ENCODE data around the gene CACNA1S. TPM values are rescaled to one million over a fixed set of nuclear protein-coding genes. Genes with fewer than 3 reads are reported as not detected.

Gene CACNA1S
- total RNA-seq, 1 experiment from 2014 or later = not detected

DNA sequence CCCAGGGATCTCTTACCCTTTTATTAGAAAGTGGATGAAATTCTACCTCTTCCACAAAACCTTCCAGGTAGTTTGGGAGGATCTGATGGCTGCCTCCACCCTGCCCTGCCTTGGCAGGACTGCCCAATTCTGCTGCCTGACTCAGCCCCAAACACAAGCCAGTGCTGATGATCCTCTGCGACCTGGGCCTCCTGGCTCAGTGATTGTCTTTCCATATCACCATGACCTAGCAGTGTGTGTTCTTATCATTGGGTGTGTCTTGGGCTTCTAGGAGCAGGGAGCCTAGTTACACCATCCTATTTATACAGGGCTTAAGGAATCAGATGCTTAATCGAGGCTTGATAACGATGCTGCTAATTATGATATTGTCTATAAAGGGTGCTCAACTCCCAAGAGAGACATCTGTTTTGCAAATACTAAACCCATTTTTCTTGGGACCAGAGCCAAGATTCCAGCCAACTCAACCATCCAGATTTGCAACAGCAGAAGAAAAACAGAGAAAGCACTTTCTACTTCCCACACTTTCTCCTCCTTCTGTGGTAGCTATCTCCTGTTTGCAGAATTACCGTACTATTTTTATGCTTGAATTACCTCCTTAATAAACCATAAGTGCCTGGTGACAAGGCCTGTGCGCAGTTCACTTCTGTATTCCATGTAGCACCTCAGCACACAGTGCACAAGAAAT, 52.2 kb downstream of the CACNA1S start:
- Histone ChIP-seq H3K4me1 (ENCODE audit: insufficient read depth, low read length) (peaks cover 5% of the 10 kb centered on the region; the same call in 1 of the 2 replicates), H3K23ac (ENCODE audit: insufficient read length, low read depth, low read length) (no peak overlapping the region), H3K23me2 (ENCODE audit: insufficient read length, low read depth, low read length, poor library complexity, severe bottlenecking) (no peaks in the 10 kb centered on the region), H3K27ac (ENCODE audit: insufficient read length, low read depth, low read length) (no peak overlapping the region), H3K14ac (ENCODE audit: insufficient read depth, low read length) (no peak overlapping the region), H2BK5ac (ENCODE audit: insufficient read length, low read length) (no peak overlapping the region), H3K9ac (ENCODE audit: extremely low read depth, insufficient read length, low read length) (no peak overlapping the region), H2BK120ac (ENCODE audit: low read depth, low read length, poor library complexity, severe bottlenecking) (no peak overlapping the region), H4K91ac (ENCODE audit: insufficient read length, low read depth, low read length) (no peak overlapping the region), H3K56ac (ENCODE audit: insufficient read length, low read depth, low read length) (no peak overlapping the region), H2BK20ac (ENCODE audit: low read depth, low read length, poor library complexity, severe bottlenecking) (no peak overlapping the region), H2AFZ (ENCODE audit: low read length) (no peak overlapping the region), H3K4me2 (ENCODE audit: insufficient read depth, insufficient read length, low read length) (no peak overlapping the region), H4K5ac (ENCODE audit: insufficient read length, low read depth, low read length) (no peak overlapping the region), H3K27me3 (ENCODE audit: insufficient read depth, low read length) (no peaks in the 10 kb centered on the region), H2BK12ac (ENCODE audit: insufficient read length, low read depth, low read length) (no peak overlapping the region), H3K79me1 (ENCODE audit: insufficient read depth, low read depth, low read length, poor library complexity, severe bottlenecking) (no peaks in the 10 kb centered on the region), H3T11ph (ENCODE audit: low read length) (no peak overlapping the region), H3K79me2 (ENCODE audit: insufficient read depth, low read length) (no peaks in the 10 kb centered on the region), H3K18ac (ENCODE audit: insufficient read length, low read depth, low read length) (no peak overlapping the region), H3K9me3 (ENCODE audit: control insufficient read depth, low read depth, low read length) (no peaks in the 10 kb centered on the region), H3K4ac (ENCODE audit: low read depth, low read length) (no peak overlapping the region), H2AK5ac (ENCODE audit: insufficient read length, low read length) (no peak overlapping the region), H2BK15ac (ENCODE audit: low read depth, low read length) (no peak overlapping the region), H4K20me1 (ENCODE audit: control insufficient read depth, insufficient read depth, insufficient read length) (no peaks in the 10 kb centered on the region), H4K8ac (replicated peaks; ENCODE audit: insufficient read length, low read depth, low read length) (no peak overlapping the region)
- peaks cover 7% of the 10 kb centered on the region for H3K27me3 Mint-ChIP-seq (ENCODE audit: low read depth)
- TF ChIP-seq, protein P1, sequence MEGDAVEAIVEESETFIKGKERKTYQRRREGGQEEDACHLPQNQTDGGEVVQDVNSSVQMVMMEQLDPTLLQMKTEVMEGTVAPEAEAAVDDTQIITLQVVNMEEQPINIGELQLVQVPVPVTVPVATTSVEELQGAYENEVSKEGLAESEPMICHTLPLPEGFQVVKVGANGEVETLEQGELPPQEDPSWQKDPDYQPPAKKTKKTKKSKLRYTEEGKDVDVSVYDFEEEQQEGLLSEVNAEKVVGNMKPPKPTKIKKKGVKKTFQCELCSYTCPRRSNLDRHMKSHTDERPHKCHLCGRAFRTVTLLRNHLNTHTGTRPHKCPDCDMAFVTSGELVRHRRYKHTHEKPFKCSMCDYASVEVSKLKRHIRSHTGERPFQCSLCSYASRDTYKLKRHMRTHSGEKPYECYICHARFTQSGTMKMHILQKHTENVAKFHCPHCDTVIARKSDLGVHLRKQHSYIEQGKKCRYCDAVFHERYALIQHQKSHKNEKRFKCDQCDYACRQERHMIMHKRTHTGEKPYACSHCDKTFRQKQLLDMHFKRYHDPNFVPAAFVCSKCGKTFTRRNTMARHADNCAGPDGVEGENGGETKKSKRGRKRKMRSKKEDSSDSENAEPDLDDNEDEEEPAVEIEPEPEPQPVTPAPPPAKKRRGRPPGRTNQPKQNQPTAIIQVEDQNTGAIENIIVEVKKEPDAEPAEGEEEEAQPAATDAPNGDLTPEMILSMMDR (conservative IDR thresholded peaks at IDR 0.05) = no peak
- H3K36me3 Mint-ChIP-seq (ENCODE audit: insufficient read depth in 1 of 3, low read depth in 3 of 3) = no peaks in the 10 kb centered on the region
- no peaks in the 10 kb centered on the region for H3K9me3 Mint-ChIP-seq
- no CpG with 5 or more reads among the region's 5 CpGs for WGBS (ENCODE audit: extremely low coverage, insufficient read length, low lambda C conversion rate)
- no peak overlapping the region for H3K4me3 Mint-ChIP-seq
- no peak for DNase-seq
- H3K27ac Mint-ChIP-seq = no peak overlapping the region; a peak in 1 of 7 replicates
- H3K4me1 Mint-ChIP-seq = peaks cover 21 to 34% of the 10 kb centered on the region in 2 experiments

All from H9 (cell line).